ENCODE results near the gene EMP2. TPM values are rescaled to one million over a fixed set of nuclear protein-coding genes. Genes with fewer than 3 reads are reported as not detected.

EMP2 gene
- total RNA-seq, 1 donor from 2014 or later: 518 TPM

DNA sequence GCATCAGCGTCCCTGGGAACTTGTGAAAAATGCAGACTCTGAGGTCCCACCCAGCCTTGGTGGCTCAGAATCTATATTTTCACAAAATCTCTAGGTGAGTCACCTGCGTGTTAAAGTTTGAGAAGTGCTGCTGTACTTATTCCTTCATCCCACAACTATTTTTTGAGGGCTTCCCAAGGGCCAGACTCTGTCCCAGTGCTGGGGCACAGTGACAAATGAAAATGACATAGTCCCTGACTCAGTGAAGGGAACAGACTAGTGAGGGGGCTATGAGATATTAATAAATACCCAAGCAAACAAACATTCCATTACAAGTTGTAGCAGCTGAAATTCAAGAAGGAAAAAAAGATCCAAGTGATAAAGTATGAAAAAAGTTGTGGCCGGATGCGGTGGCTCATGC is 9.9 kb upstream of the EMP2 start:
- Histone ChIP-seq H3K4me3 (no peak overlapping the region), H3K27me3 (ENCODE audit: low read depth) (no peaks in the 10 kb centered on the region), H3K9me3 (no peaks in the 10 kb centered on the region), H3K27ac (no peak overlapping the region), H3K36me3 (no peaks in the 10 kb centered on the region), H3K4me1 (peaks cover 10% of the 10 kb centered on the region)
- DNase-seq (no peak), ATAC-seq (peak; percentile 52 to 80)
- intact Hi-C loops (cut with DNase I): no loop called here
- TF ChIP-seq, protein P1, sequence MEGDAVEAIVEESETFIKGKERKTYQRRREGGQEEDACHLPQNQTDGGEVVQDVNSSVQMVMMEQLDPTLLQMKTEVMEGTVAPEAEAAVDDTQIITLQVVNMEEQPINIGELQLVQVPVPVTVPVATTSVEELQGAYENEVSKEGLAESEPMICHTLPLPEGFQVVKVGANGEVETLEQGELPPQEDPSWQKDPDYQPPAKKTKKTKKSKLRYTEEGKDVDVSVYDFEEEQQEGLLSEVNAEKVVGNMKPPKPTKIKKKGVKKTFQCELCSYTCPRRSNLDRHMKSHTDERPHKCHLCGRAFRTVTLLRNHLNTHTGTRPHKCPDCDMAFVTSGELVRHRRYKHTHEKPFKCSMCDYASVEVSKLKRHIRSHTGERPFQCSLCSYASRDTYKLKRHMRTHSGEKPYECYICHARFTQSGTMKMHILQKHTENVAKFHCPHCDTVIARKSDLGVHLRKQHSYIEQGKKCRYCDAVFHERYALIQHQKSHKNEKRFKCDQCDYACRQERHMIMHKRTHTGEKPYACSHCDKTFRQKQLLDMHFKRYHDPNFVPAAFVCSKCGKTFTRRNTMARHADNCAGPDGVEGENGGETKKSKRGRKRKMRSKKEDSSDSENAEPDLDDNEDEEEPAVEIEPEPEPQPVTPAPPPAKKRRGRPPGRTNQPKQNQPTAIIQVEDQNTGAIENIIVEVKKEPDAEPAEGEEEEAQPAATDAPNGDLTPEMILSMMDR (IDR thresholded peaks at IDR 0.05): no peak

DNA sequence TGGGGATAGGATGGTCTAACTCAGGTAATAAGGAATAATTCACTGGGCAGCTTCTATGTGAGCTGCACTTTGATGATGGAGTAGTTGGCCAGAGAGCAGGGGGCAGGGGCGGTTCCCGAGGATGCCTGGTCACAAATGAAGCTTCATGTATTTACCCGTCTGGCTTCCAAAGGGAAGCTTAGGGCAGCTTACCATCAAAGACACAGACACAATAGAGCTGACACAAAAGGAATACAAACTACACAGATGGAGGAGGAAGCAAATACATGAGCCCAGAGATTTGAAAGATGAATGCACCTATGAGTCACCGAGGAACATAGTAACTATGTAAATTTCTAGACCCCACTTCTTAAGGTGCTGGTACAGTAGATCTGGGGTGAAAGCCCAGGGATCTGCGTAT is 8.7 kb upstream of the EMP2 start:
- no peaks in the 10 kb centered on the region for H3K4me1 ChIP-seq
- no peaks in the 10 kb centered on the region for H3K9me3 ChIP-seq
- H3K27me3 ChIP-seq (ENCODE audit: low read depth): no peaks in the 10 kb centered on the region
- TF ChIP-seq, protein P1 (IDR thresholded peaks at IDR 0.05): no peak
- no peak overlapping the region for H3K27ac ChIP-seq
- DNase-seq (no peak), ATAC-seq (no peak)
- H3K4me3 ChIP-seq: no peak overlapping the region
- no peaks in the 10 kb centered on the region for H3K36me3 ChIP-seq
- intact Hi-C loops (cut with DNase I): no loop called here

DNA sequence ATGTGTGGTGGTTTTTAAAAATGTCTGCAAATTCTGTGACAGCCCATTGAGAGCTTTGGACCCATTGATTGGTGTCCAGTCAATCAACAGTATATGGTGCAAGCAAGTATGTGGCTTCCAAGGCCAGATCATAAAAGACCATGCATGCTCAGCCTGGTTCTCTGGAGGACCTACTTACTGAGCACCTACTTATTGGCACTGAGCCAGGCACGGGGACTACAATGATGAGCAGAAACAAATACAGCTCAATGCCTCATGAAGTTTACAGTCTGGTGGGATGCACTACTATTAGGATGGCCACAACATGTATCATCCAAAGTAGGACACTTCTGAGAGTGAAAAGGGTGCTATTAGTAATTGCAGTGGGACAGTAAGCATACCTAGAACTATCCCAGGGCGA is 7.2 kb upstream of the EMP2 start:
- no peaks in the 10 kb centered on the region for H3K36me3 ChIP-seq
- intact Hi-C loops (cut with DNase I): no loop called here
- H3K27ac ChIP-seq: no peak overlapping the region
- no peak overlapping the region for H3K4me3 ChIP-seq
- TF ChIP-seq, protein P1 (IDR thresholded peaks at IDR 0.05): no peak
- no peaks in the 10 kb centered on the region for H3K4me1 ChIP-seq
- ATAC-seq: no peak
- H3K27me3 ChIP-seq (ENCODE audit: low read depth): no peaks in the 10 kb centered on the region
- no peaks in the 10 kb centered on the region for H3K9me3 ChIP-seq
- DNase-seq: no peak

DNA sequence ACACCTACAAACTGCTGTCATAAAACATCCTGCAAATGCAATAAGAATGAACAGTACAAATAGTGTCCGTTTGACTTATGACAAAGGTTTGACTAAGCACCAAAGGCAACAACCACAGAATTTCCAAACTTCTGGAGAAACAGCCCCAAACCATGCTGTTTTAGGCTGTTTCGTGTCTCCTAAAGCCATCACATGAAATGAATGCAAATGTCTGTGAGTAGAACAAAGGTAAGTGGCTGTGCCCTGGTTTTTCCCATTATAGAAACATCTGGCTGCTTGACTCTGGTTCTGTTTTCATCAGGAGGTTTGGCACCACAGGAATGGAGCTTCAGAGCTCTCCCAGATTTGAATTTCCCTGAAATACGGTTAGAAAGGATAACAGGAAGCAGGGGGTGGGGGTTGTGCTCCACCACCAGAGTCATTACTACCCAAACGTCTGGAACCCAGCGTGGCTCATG is 4.6 kb upstream of the EMP2 start:
- no peak for ATAC-seq
- H3K4me1 ChIP-seq: peaks cover 11% of the 10 kb centered on the region
- no peaks in the 10 kb centered on the region for H3K9me3 ChIP-seq
- H3K4me3 ChIP-seq: no peak overlapping the region
- no peak overlapping the region for H3K27ac ChIP-seq
- peaks cover 5% of the 10 kb centered on the region for H3K27me3 ChIP-seq (ENCODE audit: low read depth)
- TF ChIP-seq, protein P1 (IDR thresholded peaks at IDR 0.05): no peak
- no peak for DNase-seq
- intact Hi-C loops (cut with DNase I): no loop called here
- no peaks in the 10 kb centered on the region for H3K36me3 ChIP-seq

DNA sequence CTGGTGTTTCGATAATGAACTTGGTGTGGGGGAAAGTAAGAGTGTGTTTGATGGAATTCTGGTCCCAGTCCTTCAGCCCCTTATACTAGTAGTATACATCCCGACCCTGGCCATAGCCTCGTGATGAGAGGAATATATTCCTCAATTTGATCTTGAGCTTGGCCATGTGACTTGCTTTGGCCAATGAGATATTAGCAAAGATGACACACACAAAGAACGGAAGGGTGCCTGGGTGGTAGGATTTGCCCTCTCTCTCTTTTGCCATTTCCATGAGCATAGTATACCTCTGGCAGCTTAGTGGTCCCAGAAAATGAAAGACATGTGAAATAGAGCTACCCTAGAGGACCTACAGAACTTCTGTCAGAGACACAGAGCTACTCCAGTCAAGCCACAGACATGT is 2.9 kb upstream of the EMP2 start:
- peaks cover 6% of the 10 kb centered on the region for H3K27me3 ChIP-seq (ENCODE audit: low read depth)
- peaks cover 22% of the 10 kb centered on the region for H3K4me1 ChIP-seq
- no peak overlapping the region for H3K4me3 ChIP-seq
- DNase-seq (no peak), ATAC-seq (no peak)
- TF ChIP-seq, protein P1 (IDR thresholded peaks at IDR 0.05): no peak
- H3K36me3 ChIP-seq: peaks cover 4% of the 10 kb centered on the region
- H3K9me3 ChIP-seq: no peaks in the 10 kb centered on the region
- no peak overlapping the region for H3K27ac ChIP-seq
- intact Hi-C loops (cut with DNase I): no loop called here

DNA sequence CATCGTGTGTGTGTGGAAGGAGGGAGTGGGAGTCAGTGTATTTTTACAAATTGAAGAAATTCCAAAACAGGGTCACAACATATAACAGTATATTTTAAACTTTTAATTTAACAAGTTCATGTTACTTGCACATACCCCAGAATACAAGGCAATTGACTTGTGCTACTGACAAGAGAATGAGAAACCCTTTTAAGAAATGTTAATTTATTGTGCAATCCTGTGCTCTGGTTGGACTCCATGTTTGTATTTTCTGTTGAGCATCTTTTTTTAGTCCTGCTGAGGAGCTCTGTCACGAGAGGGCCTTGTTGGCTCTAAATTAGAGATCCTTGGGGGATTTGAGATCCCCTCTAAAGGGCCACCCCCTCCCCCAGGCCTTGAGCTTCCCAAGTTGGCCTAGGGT is 1.1 kb upstream of the EMP2 start:
- TF ChIP-seq, protein P1 (IDR thresholded peaks at IDR 0.05): no peak
- DNase-seq: no peak

More for the DNA sequence above, 1.1 kb upstream of the EMP2 start:
- Histone ChIP-seq H3K4me3 (no peak overlapping the region), H3K27ac (peak overlapping the region; percentile 99), H3K9me3 (no peaks in the 10 kb centered on the region), H3K36me3 (peaks cover 4% of the 10 kb centered on the region), H3K4me1 (peaks cover 40% of the 10 kb centered on the region), H3K27me3 (ENCODE audit: low read depth) (peaks cover 6% of the 10 kb centered on the region)
- no peak for ATAC-seq
- intact Hi-C loops (cut with DNase I): no loop called here

All from lower lobe of right lung (tissue), 2 donors.